SJCRH30 (cell line): ENCODE measurements around the gene MEIS3. TPM values are rescaled to one million over a fixed set of nuclear protein-coding genes. Genes with fewer than 3 reads are reported as not detected.
"Not testable (repeated sequence)": the region's sequence is repeated elsewhere in the genome, so short reads cannot be mapped to it uniquely, and the experiment has no call there.

Source experiments
- DNase-seq, 2 experiments: peaks; one replicate each; pipeline ENCODE4 v3.0.0-alpha.2; 2015 to 2020
- H3K27ac ChIP-seq: fragments of 250-450 bp; sonication (Bioruptor Pico); 2 replicates; pipeline ENCODE4 v1.5.1; 2020; ENCODE audit warnings: mild to moderate bottlenecking, moderate library complexity
- H3K27me3 ChIP-seq: fragments of 250-450 bp; sonication (Bioruptor Pico); 2 replicates; pipeline ENCODE4 v1.5.1; 2020; ENCODE audit warnings: mild to moderate bottlenecking, moderate library complexity
- H3K36me3 ChIP-seq: fragments of 250-450 bp; sonication (Bioruptor Pico); 2 replicates; pipeline ENCODE4 v1.5.1; 2020; ENCODE audit warnings: mild to moderate bottlenecking, moderate library complexity
- H3K4me1 ChIP-seq: fragments of 250-450 bp; sonication (Bioruptor Pico); 2 replicates; pipeline ENCODE4 v1.5.1; 2020; ENCODE audit warnings: mild to moderate bottlenecking, moderate library complexity
- H3K4me3 ChIP-seq: fragments of 250-450 bp; sonication (Bioruptor Pico); 2 replicates; pipeline ENCODE4 v1.5.1; 2020; ENCODE audit warnings: mild to moderate bottlenecking, moderate library complexity
- H3K9me3 ChIP-seq: fragments of 250-450 bp; sonication (Bioruptor Pico); replicated peaks from 2 replicates; pipeline ENCODE4 v1.5.1; 2020; ENCODE audit warnings: mild to moderate bottlenecking, moderate library complexity
- total RNA-seq: library from RNA; depleted of rRNA; stranded (reverse); fragments of >200 nt; shearing (Covaris generic); gene quantifications from 2 replicates; pipeline ENCODE4 v1.2.3, GENCODE V29; 2014

The MEIS3 gene
- total RNA-seq, 1 experiment from 2014 or later: 15.9 TPM

DNA sequence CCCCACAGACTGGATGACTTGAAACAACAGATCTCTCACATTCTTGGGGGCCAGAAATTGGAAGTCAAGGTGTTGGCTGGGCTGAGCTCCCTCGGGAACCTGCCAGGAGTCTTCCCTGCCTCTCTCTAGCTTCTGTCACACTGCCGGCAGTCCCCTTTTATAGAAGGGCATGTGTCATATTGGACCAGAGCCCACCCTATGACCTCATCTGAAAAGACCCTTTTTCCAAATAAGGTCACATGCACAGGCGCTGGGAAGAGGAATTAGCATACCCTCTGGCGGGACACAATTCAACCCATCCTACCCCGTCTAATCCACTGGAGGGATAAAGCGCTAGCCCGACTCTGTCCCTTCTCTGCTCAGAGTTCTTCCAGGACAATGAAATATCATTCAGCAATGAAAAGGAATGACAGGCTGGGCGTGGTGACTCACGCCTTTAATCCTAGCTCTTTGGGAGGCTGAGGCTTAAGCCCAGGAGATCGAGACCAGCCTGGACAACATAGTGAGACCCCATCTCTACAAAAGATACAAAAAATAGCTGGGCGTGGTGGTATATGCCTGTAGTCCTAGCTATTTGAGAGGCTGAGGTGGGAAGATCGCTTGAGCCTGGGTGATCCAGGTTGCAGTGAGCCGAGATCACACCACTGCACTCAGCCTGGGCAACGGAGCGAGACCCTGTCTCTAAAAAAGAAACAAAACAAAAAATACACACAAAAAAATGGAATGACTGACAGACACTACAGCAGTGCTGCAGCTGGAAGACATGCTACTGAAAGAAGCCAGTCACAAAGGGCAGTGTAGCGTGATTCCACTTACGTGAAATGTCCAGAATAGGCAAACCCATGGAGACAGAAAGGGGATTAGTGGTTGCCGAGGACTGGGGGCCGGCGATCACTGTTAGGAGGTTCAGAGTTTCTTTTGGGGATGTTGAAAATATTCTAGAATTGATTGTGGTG, 28.5 kb downstream of the MEIS3 start:
- H3K4me3 ChIP-seq: no peak overlapping the region
- no peaks in the 10 kb centered on the region for H3K9me3 ChIP-seq
- DNase-seq: peak in 1 of 2 experiments; percentile 25
- H3K36me3 ChIP-seq: no peaks in the 10 kb centered on the region
- H3K4me1 ChIP-seq: no peaks in the 10 kb centered on the region
- H3K27ac ChIP-seq: no peak overlapping the region
- H3K27me3 ChIP-seq: peaks cover 6% of the 10 kb centered on the region; the same call in 1 of the 2 replicates

DNA sequence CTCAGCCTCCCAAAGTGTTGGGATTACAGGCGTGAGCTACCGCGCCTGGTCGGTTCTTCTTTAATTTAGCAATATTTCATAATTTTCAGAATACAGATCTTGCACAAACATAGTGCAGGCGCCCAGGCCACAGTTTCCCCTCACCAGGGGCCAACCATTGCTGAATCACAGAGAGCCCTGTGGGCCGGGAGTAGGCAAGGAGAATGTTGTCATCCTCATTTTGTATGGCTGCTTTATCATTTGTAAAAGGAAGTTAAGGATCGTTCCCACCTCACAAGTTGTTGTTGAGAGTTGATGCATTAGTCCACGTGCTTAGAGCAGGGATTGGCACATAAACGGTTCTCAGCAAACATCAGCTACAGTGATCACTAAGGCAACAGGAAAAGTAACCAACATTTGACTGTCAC, 30.2 kb downstream of the MEIS3 start:
- no peak overlapping the region for H3K4me3 ChIP-seq
- no peaks in the 10 kb centered on the region for H3K4me1 ChIP-seq
- no peak for DNase-seq
- no peaks in the 10 kb centered on the region for H3K9me3 ChIP-seq
- H3K27me3 ChIP-seq: peaks cover 4% of the 10 kb centered on the region; the same call in 1 of the 2 replicates
- no peaks in the 10 kb centered on the region for H3K36me3 ChIP-seq
- no peak overlapping the region for H3K27ac ChIP-seq

DNA sequence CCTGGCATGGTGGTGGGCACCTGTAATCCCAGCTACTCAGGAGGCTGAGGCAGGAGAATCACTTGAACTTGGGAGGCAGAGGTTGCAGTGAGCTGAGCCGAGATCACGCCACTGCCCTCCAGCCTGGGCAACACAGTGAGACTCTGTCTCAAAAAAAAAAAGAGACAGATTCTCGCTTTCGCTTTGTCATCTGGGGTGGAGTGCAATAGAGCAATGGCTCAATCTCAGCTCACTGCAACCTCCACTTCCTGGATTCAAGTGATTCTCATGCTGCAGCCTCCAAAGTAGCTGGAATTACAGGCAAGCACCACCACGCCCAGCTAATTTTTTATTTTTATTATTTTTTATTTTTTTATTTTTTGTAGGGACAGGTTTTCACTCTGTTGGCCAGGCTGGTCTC, 30.6 kb downstream of the MEIS3 start:
- not testable (repeated sequence) for DNase-seq, H3K4me1 ChIP-seq, H3K36me3 ChIP-seq, H3K9me3 ChIP-seq, H3K27ac ChIP-seq, H3K4me3 ChIP-seq, H3K27me3 ChIP-seq

DNA sequence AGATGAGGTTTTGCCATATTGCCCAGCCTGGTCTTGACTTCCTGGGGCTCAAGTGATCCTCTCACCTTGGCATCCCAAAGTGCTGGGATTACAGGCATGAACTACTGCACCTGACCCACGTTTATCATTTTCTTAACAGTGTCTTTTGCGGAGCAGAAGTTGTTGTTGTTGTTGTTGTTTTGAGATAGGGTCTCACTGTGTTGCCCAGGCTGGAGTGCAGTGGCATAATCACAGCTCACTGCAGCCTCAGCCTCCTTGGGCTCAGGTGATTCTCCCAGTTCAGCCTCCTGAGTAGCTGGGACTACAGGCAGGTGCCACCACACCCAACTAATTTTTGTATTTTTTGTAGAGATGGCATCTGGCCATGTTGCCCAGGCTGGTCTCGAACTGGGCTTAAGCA, 31.7 kb downstream of the MEIS3 start:
- DNase-seq, H3K36me3 ChIP-seq, H3K4me1 ChIP-seq, H3K27ac ChIP-seq, H3K9me3 ChIP-seq, H3K4me3 ChIP-seq, H3K27me3 ChIP-seq: not testable (repeated sequence)

DNA sequence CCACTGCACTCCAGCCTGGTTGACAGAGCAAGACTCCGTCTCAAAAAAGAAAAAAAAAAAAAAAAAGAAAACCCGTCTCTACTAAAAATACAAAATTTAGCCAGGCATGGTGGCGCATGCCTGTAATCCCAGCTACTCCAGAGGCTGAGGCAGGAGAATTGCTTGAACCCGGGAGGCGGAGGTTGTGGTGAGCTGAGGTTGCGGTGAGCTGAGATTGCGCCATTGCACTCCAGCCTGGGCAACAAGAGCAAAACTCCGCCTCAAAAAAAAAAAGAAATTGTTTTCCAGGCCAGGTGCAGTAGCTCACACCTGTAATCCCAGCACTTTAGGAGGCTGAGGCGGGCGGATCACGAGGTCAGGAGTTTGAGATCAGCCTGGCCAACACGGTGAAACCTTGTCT, 32.7 kb downstream of the MEIS3 start:
- H3K36me3 ChIP-seq, H3K9me3 ChIP-seq, H3K4me1 ChIP-seq, DNase-seq, H3K4me3 ChIP-seq, H3K27ac ChIP-seq, H3K27me3 ChIP-seq: not testable (repeated sequence)

DNA sequence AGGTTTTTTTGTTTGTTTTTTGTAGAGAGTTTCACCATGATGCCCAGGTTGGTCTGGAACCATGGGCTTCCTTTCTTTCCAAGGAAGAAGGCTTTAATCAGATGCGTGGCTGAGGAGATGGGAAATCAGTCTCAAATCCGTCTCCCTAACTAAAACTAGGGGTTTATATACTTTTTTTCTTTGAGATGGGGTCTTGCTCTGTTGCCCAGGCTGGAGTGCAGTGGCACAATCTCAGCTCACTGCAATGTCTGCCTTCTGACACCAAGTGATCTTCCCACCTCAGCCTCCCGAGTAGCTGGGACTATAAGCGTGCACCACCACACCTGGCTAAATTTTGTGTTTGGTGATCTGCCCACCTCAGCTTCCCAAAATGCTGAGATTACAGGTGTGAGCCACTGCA, 34.8 kb downstream of the MEIS3 start:
- H3K27me3 ChIP-seq, H3K27ac ChIP-seq, DNase-seq, H3K4me3 ChIP-seq, H3K9me3 ChIP-seq, H3K4me1 ChIP-seq: not testable (repeated sequence)
- H3K36me3 ChIP-seq: peaks cover 16% of the 10 kb centered on the region

DNA sequence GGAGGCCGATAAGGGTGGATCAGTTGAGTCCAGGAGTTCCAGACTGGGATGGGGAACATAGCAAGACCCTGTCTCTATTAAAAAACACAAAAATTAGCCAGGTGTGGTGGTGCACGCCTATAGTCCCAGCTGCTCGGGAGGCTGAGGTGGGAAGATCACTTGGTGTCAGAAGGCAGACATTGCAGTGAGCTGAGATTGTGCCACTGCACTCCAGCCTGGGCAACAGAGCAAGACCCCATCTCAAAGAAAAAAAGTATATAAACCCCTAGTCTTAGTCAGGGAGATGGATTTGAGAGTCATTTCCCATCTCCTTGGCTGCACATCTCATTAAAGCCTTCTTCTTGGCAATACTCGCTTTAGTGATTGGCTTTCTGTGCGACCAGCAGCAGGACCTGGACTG, 35.4 kb downstream of the MEIS3 start:
- H3K4me3 ChIP-seq, H3K27me3 ChIP-seq, DNase-seq, H3K4me1 ChIP-seq, H3K9me3 ChIP-seq, H3K27ac ChIP-seq: not testable (repeated sequence)
- H3K36me3 ChIP-seq: peaks cover 16% of the 10 kb centered on the region

DNA sequence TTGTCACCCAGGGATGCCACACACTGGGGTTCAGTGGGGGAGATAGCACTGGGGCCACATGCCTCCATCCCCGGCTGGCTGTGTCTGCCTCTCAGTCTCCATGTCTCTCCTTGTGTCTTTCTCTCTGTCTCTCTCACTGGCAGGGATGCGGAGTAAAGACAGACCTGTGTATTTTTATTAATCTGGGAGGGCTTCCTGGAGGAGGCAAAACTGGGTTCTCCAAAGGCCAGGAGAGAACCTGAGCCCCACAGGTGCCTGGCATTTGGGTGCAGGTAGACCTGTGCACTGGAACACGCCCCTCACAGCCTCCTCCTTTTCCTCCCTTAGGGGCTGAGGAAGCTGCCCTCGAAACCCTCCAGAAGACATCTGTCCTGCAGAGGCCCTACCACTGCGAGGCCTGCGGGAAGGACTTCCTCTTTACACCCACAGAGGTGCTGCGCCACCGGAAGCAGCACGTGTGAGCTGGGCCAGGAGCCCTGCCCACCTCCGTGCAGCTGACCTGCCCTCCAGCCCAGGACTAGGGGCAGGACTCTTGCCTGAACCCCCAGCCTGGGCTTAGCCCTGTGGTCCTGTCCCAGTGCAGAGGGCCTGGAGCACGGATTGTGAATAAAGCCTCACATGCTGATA, 37.6 kb downstream of the MEIS3 start:
- no peak overlapping the region for H3K27ac ChIP-seq
- H3K9me3 ChIP-seq: no peaks in the 10 kb centered on the region
- H3K36me3 ChIP-seq: peaks cover 23% of the 10 kb centered on the region
- DNase-seq: no peak
- no peaks in the 10 kb centered on the region; the same call in 1 of the 2 replicates for H3K27me3 ChIP-seq
- H3K4me3 ChIP-seq: no peak overlapping the region
- H3K4me1 ChIP-seq: no peaks in the 10 kb centered on the region

DNA sequence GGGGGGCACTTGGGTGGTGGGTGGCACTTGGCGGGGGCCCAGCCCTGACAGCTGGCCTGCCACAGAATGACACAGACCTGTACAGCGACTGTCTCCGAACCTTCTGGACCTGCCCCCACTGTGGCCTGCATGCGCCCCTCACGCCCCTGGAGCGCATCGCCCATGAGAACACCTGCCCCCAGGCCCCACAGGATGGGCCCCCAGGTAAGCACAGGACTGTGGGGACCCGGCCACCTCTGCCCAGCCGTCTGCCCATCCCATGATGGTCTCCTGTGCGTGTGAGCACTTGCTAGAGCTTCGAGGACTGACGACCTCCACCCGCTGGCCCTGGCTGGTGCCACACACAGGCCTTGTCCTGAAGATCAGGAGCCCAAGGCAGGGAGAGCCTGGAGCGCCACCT, 38.2 kb downstream of the MEIS3 start:
- Histone ChIP-seq H3K27me3 (no peaks in the 10 kb centered on the region; the same call in 1 of the 2 replicates), H3K4me1 (no peaks in the 10 kb centered on the region), H3K27ac (no peak overlapping the region), H3K9me3 (no peaks in the 10 kb centered on the region), H3K36me3 (peaks cover 29% of the 10 kb centered on the region), H3K4me3 (no peak overlapping the region)
- no peak for DNase-seq

DNA sequence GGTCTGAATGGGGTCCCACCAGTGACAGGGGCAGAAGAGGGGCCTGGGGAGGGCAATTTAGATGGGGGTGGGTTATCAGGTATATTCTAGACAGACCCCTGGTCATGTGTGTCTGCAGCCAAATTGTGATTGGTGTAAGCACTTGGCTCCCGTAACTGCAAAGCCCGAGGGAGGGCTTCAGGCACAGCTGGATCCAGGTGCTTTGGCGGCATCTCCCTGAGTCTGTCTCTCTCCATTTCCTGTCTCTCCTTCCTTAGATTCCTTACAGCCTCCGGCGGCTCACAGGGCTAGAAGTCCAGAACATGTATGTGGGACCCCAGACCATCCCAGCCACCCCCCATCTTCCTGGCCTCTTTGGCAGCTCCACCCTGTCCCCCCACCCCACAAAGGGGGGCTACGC, 38.8 kb downstream of the MEIS3 start:
- Histone ChIP-seq H3K36me3 (peaks cover 32% of the 10 kb centered on the region), H3K27me3 (no peaks in the 10 kb centered on the region; the same call in 1 of the 2 replicates), H3K4me1 (no peaks in the 10 kb centered on the region), H3K27ac (no peak overlapping the region), H3K9me3 (no peaks in the 10 kb centered on the region), H3K4me3 (no peak overlapping the region)
- no peak for DNase-seq

DNA sequence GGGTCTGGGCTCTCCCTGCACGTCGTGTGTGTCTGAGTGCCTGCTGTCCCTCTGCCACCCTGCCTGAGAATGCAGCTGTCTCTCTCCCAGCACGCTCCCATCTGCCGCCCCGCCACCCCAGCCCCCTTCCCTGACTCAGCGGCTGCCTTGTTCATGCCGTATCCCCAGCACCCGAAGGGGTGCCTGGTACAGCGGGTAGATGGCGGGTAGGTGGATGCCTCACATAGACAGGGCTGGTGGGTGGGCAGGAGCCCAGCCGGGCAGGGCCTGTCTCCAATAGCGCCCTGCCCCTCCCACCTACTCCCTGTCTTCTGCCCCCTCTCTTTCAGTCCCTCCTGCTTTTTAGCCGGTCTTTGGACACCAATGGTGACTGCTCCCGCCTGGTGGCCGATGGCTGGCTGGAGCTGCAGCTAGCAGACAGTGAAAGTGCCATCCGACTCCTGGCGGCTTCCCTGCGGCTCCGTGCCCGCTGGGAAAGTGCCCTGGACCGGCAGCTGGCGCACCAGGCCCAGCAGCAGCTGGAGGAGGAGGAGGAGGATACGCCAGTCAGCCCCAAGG, 39.9 kb downstream of the MEIS3 start:
- H3K4me1 ChIP-seq: no peaks in the 10 kb centered on the region
- DNase-seq: no peak

DNA sequence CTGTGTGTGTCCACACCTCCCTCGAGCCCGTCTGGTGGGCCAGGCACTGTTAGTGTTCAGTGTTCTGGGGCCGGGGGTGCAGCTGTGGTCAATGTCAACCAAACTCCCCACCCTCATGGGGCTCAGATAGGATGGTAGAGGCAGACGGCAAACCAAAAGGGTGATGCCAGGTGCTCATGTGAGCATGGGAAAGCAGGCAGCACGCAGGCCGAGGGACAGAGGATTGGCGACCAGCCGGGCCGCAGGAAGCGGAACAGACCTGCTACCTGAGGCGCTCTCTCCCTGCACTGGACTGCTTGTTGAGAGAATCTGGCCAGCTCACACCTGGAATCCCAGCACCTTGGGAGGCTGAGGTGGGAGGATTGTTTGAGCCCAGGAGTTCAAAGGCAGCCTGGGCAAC, 41.1 kb downstream of the MEIS3 start:
- Histone ChIP-seq H3K36me3 (peaks cover 40% of the 10 kb centered on the region), H3K4me1 (no peaks in the 10 kb centered on the region)

More for the DNA sequence above, 39.9 kb downstream of the MEIS3 start:
- no peak overlapping the region for H3K27ac ChIP-seq
- H3K4me3 ChIP-seq: no peak overlapping the region
- H3K9me3 ChIP-seq: no peaks in the 10 kb centered on the region
- no peaks in the 10 kb centered on the region for H3K27me3 ChIP-seq
- H3K36me3 ChIP-seq: peaks cover 32% of the 10 kb centered on the region

DNA sequence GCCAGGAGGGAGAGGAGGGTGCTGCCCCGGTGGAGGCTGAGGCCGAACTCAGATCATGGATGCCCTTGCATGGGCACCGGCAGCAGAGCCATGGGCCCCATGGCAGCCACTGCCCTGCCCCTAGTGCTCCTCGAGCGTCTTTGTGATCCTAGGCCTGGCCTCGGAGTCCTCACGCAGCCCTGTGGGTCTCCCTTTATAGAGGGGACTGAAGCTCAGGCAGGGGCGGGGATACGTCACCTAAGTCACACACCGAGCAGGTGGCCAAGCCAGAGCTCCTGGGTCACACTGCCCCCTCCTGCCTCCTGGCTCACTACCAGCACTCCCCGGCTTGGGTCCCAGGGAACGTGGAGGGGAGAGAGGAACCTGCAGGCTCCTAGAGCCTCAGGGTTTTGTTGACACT, 41.5 kb downstream of the MEIS3 start:
- H3K27ac ChIP-seq: no peak overlapping the region
- H3K9me3 ChIP-seq: no peaks in the 10 kb centered on the region
- no peaks in the 10 kb centered on the region for H3K27me3 ChIP-seq
- no peaks in the 10 kb centered on the region for H3K4me1 ChIP-seq
- DNase-seq: no peak
- no peak overlapping the region for H3K4me3 ChIP-seq
- H3K36me3 ChIP-seq: peaks cover 44% of the 10 kb centered on the region

More for the DNA sequence above, 41.1 kb downstream of the MEIS3 start:
- Histone ChIP-seq H3K27me3 (no peaks in the 10 kb centered on the region), H3K9me3 (no peaks in the 10 kb centered on the region), H3K4me3 (no peak overlapping the region), H3K27ac (no peak overlapping the region)
- DNase-seq: no peak

DNA sequence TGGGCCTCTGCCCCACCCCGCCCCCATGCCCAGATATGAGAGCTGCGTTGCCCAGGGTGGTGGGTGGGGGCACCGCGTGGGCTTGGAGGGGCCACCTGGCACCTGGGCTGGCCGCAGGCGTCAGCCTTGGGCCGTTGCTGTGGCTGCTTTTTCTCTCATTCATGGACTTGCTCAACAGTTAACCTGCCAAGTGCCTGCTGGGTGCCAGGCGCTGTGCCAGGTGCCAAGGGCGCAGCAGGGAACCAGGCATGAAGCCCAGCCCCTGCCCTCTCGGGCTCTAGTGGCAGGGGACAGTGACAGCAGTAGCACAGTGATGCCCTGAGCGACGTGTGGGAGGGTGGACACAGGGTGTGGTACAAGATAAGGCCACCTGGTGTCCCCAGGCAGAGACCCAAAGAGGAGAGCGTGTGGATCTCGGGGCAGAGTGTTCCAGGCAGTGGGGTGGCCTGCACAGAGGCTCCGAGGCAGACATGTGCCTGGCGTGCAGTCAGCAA, 42.1 kb downstream of the MEIS3 start:
- H3K27ac ChIP-seq: no peak overlapping the region
- no peaks in the 10 kb centered on the region for H3K9me3 ChIP-seq
- no peaks in the 10 kb centered on the region for H3K4me1 ChIP-seq
- H3K27me3 ChIP-seq: no peaks in the 10 kb centered on the region
- no peak overlapping the region for H3K4me3 ChIP-seq
- no peak for DNase-seq
- H3K36me3 ChIP-seq: peaks cover 46% of the 10 kb centered on the region

DNA sequence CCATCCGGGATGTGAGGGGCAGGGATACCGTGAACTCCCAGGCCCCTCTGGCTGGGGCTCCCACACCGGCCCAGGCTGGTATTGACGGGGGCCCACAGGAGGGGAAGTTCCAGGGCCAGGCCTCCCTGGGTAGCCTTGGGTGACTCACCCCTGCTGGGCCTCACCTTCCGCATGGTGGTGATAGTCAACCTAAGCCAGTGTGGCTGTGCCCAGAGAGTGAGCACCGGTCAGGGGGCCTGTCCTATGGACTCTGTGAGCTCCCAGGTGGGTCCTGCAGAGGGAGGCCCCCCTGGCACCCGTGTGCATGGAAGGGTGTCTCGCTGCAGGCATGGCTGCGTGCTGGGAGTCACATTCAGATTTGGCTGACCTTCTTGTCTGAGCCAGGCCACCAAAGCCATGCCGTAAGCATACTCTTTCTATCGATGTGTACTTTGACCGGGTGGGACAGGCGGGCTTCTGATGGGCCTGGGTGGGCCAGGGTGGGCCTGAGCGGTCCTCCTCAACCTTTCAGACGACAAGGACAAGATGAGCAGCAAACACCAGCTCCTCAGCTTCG, 42.7 kb downstream of the MEIS3 start:
- H3K4me3 ChIP-seq: no peak overlapping the region
- no peak for DNase-seq
- peaks cover 43% of the 10 kb centered on the region for H3K36me3 ChIP-seq
- H3K4me1 ChIP-seq: no peaks in the 10 kb centered on the region
- H3K27ac ChIP-seq: no peak overlapping the region
- no peaks in the 10 kb centered on the region for H3K9me3 ChIP-seq
- no peaks in the 10 kb centered on the region for H3K27me3 ChIP-seq
